Fibroblast of skin of right quadriceps (primary cell): ENCODE measurements around the gene KEL.

Experiments used
- DNase-seq: peaks from one replicate; pipeline ENCODE4 v3.0.0-alpha.2; 2013

Gene KEL

GRCh38 chr7:142961595-142961972 is 579 bp downstream of the KEL start:
- no peak for DNase-seq

- DNase-seq = no peak
These were observed 1.1 kb downstream of the KEL start for GRCh38 chr7:142960955-142961512.

GRCh38 chr7:142959202-142959601 is 3.0 kb downstream of the KEL start:
- DNase-seq = no peak

- no peak for DNase-seq
These were observed 4.4 kb downstream of the KEL start for GRCh38 chr7:142957723-142958122.

GRCh38 chr7:142956951-142957623 is 5.1 kb downstream of the KEL start:
- no peak for DNase-seq

GRCh38 chr7:142954680-142955268 is 7.4 kb downstream of the KEL start:
- no peak for DNase-seq

- no peak for DNase-seq
These were observed 11.9 kb downstream of the KEL start for GRCh38 chr7:142950235-142950634.

GRCh38 chr7:142948603-142949002 is 13.6 kb downstream of the KEL start:
- no peak for DNase-seq

GRCh38 chr7:142945001-142945400 is 17.2 kb downstream of the KEL start:
- no peak for DNase-seq

- DNase-seq = no peak
These were observed 18.4 kb downstream of the KEL start for GRCh38 chr7:142943706-142944268.

- no peak for DNase-seq
These were observed 19.4 kb downstream of the KEL start for GRCh38 chr7:142942746-142943145.

GRCh38 chr7:142941541-142941940 is 20.6 kb downstream of the KEL start:
- no peak for DNase-seq

- DNase-seq = no peak
These were observed 21.1 kb downstream of the KEL start for GRCh38 chr7:142940966-142941535.

- no peak for DNase-seq
These were observed 22.8 kb downstream of the KEL start, which contains the start of gene LLCFC1 for GRCh38 chr7:142939226-142939910. Gene LLCFC1 (plus strand): TSS chr7:142939484. CDS start chr7:142939622, 138 bp downstream.

- no peak for DNase-seq
These were observed 23.6 kb downstream of the KEL start for GRCh38 chr7:142938611-142939010.

- no peak for DNase-seq
These were observed 26.1 kb downstream of the KEL start for GRCh38 chr7:142935941-142936565.

GRCh38 chr7:142934056-142934455 is 28.1 kb downstream of the KEL start:
- no peak for DNase-seq

GRCh38 chr7:142933624-142934023 is 28.5 kb downstream of the KEL start, which contains the start of gene TRPV5:
Gene TRPV5 (minus strand): TSS chr7:142933746. CDS start chr7:142933459, 287 bp downstream.
- no peak for DNase-seq

- DNase-seq = no peak
These were observed 29.1 kb downstream of the KEL start for GRCh38 chr7:142933092-142933475.

GRCh38 chr7:142932386-142933091 is 29.6 kb downstream of the KEL start:
- DNase-seq = no peak

- DNase-seq = no peak
These were observed 31.9 kb downstream of the KEL start for GRCh38 chr7:142930126-142930730.

- no peak for DNase-seq
These were observed 34.2 kb downstream of the KEL start for GRCh38 chr7:142927949-142928348.
